ENCODE data around the gene GSE1.

The GSE1 gene

DNA sequence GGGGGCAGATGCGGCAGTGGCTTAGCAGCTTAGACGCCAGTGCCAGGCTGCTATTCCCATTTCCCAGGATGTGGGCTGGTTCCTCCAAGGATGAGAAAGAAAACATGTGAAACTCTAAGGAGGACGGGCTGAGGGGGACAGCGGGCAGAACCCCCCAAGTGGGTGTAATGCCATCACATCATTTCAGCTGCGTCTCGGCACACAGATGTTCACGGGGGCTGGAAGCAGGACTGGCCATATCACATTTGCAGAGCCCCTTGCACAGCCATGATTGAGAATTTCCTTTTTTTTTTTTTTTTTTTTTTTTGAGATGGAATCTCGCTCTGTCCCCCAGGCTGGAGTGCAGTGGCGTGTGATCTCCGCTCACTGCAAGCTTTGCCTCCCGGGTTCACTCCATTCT, 90.9 kb downstream of the GSE1 start:
- TF ChIP-seq, protein P1, sequence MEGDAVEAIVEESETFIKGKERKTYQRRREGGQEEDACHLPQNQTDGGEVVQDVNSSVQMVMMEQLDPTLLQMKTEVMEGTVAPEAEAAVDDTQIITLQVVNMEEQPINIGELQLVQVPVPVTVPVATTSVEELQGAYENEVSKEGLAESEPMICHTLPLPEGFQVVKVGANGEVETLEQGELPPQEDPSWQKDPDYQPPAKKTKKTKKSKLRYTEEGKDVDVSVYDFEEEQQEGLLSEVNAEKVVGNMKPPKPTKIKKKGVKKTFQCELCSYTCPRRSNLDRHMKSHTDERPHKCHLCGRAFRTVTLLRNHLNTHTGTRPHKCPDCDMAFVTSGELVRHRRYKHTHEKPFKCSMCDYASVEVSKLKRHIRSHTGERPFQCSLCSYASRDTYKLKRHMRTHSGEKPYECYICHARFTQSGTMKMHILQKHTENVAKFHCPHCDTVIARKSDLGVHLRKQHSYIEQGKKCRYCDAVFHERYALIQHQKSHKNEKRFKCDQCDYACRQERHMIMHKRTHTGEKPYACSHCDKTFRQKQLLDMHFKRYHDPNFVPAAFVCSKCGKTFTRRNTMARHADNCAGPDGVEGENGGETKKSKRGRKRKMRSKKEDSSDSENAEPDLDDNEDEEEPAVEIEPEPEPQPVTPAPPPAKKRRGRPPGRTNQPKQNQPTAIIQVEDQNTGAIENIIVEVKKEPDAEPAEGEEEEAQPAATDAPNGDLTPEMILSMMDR (IDR thresholded peaks at IDR 0.05; ENCODE audit: control insufficient read depth, insufficient read depth, low read depth, low read length, missing control alignments), result no peak
- no peak for DNase-seq (ENCODE audit: low read depth)
- no peak overlapping the region for H3K4me3 ChIP-seq (ENCODE audit: control insufficient read depth, low read depth, low read length)

- no peak for DNase-seq (ENCODE audit: low read depth)
- TF ChIP-seq, protein P1 (IDR thresholded peaks at IDR 0.05; ENCODE audit: control insufficient read depth, insufficient read depth, low read depth, low read length, missing control alignments), result no peak
- H3K4me3 ChIP-seq (ENCODE audit: control insufficient read depth, low read depth, low read length), result no peak overlapping the region
These were observed 92.1 kb downstream of the GSE1 start for GRCh38 chr16:85704900-85705846.

- TF ChIP-seq, protein P1 (IDR thresholded peaks at IDR 0.05; ENCODE audit: control insufficient read depth, insufficient read depth, low read depth, low read length, missing control alignments), result no peak
- DNase-seq (ENCODE audit: low read depth), result no peak
These were observed 93.4 kb downstream of the GSE1 start for GRCh38 chr16:85706449-85707034.

GRCh38 chr16:85707528-85708095, 94.5 kb downstream of the GSE1 start:
- TF ChIP-seq, protein P1 (IDR thresholded peaks at IDR 0.05; ENCODE audit: control insufficient read depth, insufficient read depth, low read depth, low read length, missing control alignments), result no peak
- DNase-seq (ENCODE audit: low read depth), result no peak
- H3K4me3 ChIP-seq (ENCODE audit: control insufficient read depth, low read depth, low read length), result no peak overlapping the region

More at GRCh38 chr16:85706449-85707034, 93.4 kb downstream of the GSE1 start:
- no peak overlapping the region for H3K4me3 ChIP-seq (ENCODE audit: control insufficient read depth, low read depth, low read length)

GRCh38 chr16:85708338-85708737, 95.2 kb downstream of the GSE1 start:
- DNase-seq (ENCODE audit: low read depth), result no peak
- TF ChIP-seq, protein P1 (IDR thresholded peaks at IDR 0.05; ENCODE audit: control insufficient read depth, insufficient read depth, low read depth, low read length, missing control alignments), result no peak
- H3K4me3 ChIP-seq (ENCODE audit: control insufficient read depth, low read depth, low read length), result no peak overlapping the region

DNA sequence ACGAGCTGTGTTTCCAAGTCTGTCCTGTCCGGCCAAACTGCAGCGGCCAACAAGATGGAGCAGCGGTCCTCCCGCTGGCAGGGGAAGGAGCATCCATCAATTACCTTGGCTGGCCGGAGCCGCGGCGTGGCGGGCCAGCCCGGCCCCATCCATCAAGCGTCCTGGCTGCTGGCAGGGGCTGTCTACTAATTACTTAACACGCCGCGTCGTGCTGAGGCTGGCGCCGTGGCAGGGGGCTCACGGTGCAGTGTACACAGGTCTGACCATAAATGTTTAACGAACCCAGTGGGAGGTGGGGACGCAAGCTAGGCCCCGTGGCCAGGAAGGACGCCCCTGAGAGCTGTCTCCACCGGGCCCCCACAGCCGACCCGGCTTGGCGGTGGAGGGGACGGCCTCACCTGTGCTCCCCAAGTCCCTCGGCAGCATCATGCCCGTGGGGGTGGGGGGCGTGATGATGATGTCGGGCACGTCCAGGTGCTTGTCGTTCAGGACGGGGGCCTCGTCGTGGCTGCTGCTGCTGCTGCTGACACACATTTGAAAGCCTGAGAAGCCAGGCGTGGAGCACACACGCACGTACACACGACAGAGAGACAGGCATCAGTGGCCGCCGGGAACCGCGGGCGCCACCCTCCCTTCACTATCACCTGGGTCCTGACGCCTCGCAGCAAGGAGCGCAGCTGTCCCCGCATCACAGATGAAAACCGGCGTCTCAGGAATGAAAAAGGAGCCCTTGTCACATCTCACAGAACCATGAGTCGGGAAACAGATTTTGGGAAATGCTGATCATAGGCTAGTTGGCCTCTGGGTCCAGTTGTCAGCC, 96.9 kb downstream of the GSE1 start:
- no peak overlapping the region for H3K4me3 ChIP-seq (ENCODE audit: control insufficient read depth, low read depth, low read length)
- TF ChIP-seq, protein P1 (IDR thresholded peaks at IDR 0.05; ENCODE audit: control insufficient read depth, insufficient read depth, low read depth, low read length, missing control alignments), result no peak
- DNase-seq (ENCODE audit: low read depth), result no peak
